Measurements from ENCODE around the gene CA10. TPM values are rescaled to one million over a fixed set of nuclear protein-coding genes. Genes with fewer than 3 reads are reported as not detected.

CA10 gene
- total RNA-seq, 1 donor = not detected

- Histone ChIP-seq H3K79me2 (ENCODE audit: insufficient read depth, low read length) (no peaks in the 10 kb centered on the region), H3K4me3 (ENCODE audit: insufficient read depth, low read length) (no peak overlapping the region), H3K4me1 (ENCODE audit: insufficient read depth, low read length) (no peaks in the 10 kb centered on the region), H3K36me3 (ENCODE audit: insufficient read depth, low read length) (no peaks in the 10 kb centered on the region), H2AFZ (ENCODE audit: low read length) (no peak overlapping the region), H4K20me1 (ENCODE audit: insufficient read depth, low read length) (no peaks in the 10 kb centered on the region), H3K27me3 (ENCODE audit: insufficient read depth, low read length) (no peaks in the 10 kb centered on the region), H3K27ac (ENCODE audit: low read depth, low read length) (no peak overlapping the region), H3K9me3 (ENCODE audit: low read depth, low read length) (peaks cover 3% of the 10 kb centered on the region), H3K4me2 (ENCODE audit: insufficient read depth, low read length) (no peak overlapping the region)
- no peak for DNase-seq (ENCODE audit: insufficient read length, low spot score, missing footprints)
- TF ChIP-seq CTCF (IDR thresholded peaks at IDR 0.05; ENCODE audit: extremely low read depth, low read depth, low read length) = no peak
These were observed 545.3 kb downstream of the CA10 start for GRCh38 chr17:51613255-51613654.

GRCh38 chr17:51612692-51613091 lies 545.8 kb downstream of the CA10 start:
- no peak for DNase-seq (ENCODE audit: insufficient read length, low spot score, missing footprints)
- TF ChIP-seq CTCF (IDR thresholded peaks at IDR 0.05; ENCODE audit: extremely low read depth, low read depth, low read length) = no peak

GRCh38 chr17:51611585-51611984 lies 546.9 kb downstream of the CA10 start:
- no peak overlapping the region for H3K4me2 ChIP-seq (ENCODE audit: insufficient read depth, low read length)
- no peak overlapping the region for H3K27ac ChIP-seq (ENCODE audit: low read depth, low read length)
- no peaks in the 10 kb centered on the region for H3K79me2 ChIP-seq (ENCODE audit: insufficient read depth, low read length)
- H2AFZ ChIP-seq (ENCODE audit: low read length) = no peak overlapping the region
- H3K4me3 ChIP-seq (ENCODE audit: insufficient read depth, low read length) = no peak overlapping the region
- no peak for TF ChIP-seq CTCF (IDR thresholded peaks at IDR 0.05; ENCODE audit: extremely low read depth, low read depth, low read length)
- no peaks in the 10 kb centered on the region for H3K27me3 ChIP-seq (ENCODE audit: insufficient read depth, low read length)
- no peaks in the 10 kb centered on the region for H3K4me1 ChIP-seq (ENCODE audit: insufficient read depth, low read length)
- H3K9me3 ChIP-seq (ENCODE audit: low read depth, low read length) = peaks cover 1% of the 10 kb centered on the region
- H3K36me3 ChIP-seq (ENCODE audit: insufficient read depth, low read length) = no peaks in the 10 kb centered on the region
- H4K20me1 ChIP-seq (ENCODE audit: insufficient read depth, low read length) = no peaks in the 10 kb centered on the region
- DNase-seq (ENCODE audit: insufficient read length, low spot score, missing footprints) = no peak

More at GRCh38 chr17:51612692-51613091, 545.8 kb downstream of the CA10 start:
- H3K79me2 ChIP-seq (ENCODE audit: insufficient read depth, low read length) = no peaks in the 10 kb centered on the region
- H3K4me3 ChIP-seq (ENCODE audit: insufficient read depth, low read length) = no peak overlapping the region
- H4K20me1 ChIP-seq (ENCODE audit: insufficient read depth, low read length) = no peaks in the 10 kb centered on the region
- H3K27ac ChIP-seq (ENCODE audit: low read depth, low read length) = no peak overlapping the region
- no peaks in the 10 kb centered on the region for H3K27me3 ChIP-seq (ENCODE audit: insufficient read depth, low read length)
- no peak overlapping the region for H2AFZ ChIP-seq (ENCODE audit: low read length)
- H3K36me3 ChIP-seq (ENCODE audit: insufficient read depth, low read length) = no peaks in the 10 kb centered on the region
- H3K4me1 ChIP-seq (ENCODE audit: insufficient read depth, low read length) = no peaks in the 10 kb centered on the region
- peaks cover 3% of the 10 kb centered on the region for H3K9me3 ChIP-seq (ENCODE audit: low read depth, low read length)
- no peak overlapping the region for H3K4me2 ChIP-seq (ENCODE audit: insufficient read depth, low read length)

- Histone ChIP-seq H3K9me3 (ENCODE audit: low read depth, low read length) (no peaks in the 10 kb centered on the region), H3K4me2 (ENCODE audit: insufficient read depth, low read length) (no peak overlapping the region), H3K27ac (ENCODE audit: low read depth, low read length) (no peak overlapping the region), H3K36me3 (ENCODE audit: insufficient read depth, low read length) (no peaks in the 10 kb centered on the region), H3K4me3 (ENCODE audit: insufficient read depth, low read length) (no peak overlapping the region), H3K79me2 (ENCODE audit: insufficient read depth, low read length) (no peaks in the 10 kb centered on the region), H4K20me1 (ENCODE audit: insufficient read depth, low read length) (no peaks in the 10 kb centered on the region), H2AFZ (ENCODE audit: low read length) (no peak overlapping the region), H3K27me3 (ENCODE audit: insufficient read depth, low read length) (no peaks in the 10 kb centered on the region), H3K4me1 (ENCODE audit: insufficient read depth, low read length) (no peaks in the 10 kb centered on the region)
- no peak for TF ChIP-seq CTCF (IDR thresholded peaks at IDR 0.05; ENCODE audit: extremely low read depth, low read depth, low read length)
- DNase-seq (ENCODE audit: insufficient read length, low spot score, missing footprints) = no peak
These were observed 547.7 kb downstream of the CA10 start for GRCh38 chr17:51610834-51611233.
